A549 (cell line): ENCODE measurements around the gene PIK3CD.

ENCODE experiments used
- JUNB ChIP-seq: fragments of >200 bp; sonication (Bioruptor Twin); formaldehyde crosslinking; IDR thresholded peaks from 2 replicates; pipeline ENCODE4 v1.6.1; 2016
- TF ChIP-seq, protein P1 (sequence below): fragments of >200 bp; sonication (Bioruptor Twin); formaldehyde crosslinking; IDR thresholded peaks from 3 replicates; pipeline ENCODE4 v1.5.1; 2016

DNA sequence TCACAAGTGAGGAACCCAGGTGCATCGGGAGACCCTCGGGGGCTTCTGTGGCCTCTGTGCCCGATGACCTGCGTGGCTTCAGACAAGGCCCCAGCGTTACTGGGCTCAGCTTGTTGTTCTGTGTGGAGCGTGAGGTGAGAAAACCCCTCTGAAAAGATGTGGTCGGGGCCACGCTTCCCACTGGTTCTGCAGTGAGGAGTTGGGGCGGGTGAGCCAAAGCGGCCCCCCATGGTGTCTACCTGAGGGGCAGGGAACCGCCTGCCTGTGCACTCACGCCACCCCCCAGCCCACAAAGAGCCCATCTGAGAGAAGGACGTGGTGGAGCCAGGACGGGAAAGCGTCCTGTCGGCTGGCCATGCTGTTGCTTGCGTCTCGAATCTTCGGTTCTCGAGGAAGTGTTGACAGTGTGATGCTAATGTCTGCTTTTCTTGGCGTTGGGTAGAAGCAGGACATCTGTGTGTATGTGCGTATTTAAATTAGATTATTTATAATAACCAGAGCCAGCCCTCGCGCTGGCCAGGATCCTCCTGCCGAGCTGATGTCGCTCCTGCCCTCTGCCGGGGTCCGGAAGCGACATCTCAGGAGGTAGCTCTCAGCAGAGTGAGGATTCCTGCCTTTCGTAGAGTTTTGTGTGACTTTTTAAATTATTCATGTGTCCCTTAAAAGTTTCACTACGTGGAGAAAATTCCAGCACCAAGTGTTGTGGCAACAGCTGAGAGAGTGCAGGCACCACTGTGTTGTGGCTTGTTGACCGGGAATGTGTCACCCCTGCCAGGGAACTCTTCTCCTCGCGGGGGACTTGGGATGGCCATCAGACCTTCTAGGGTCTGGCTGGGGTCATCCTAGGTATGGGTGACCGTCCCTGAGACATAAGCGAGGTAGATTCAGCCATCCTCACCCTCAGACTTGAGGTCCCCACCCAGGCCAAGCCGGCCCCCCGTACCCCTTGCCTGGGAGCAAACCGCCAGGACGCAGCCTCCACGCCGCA lies 47.5 kb upstream of the PIK3CD start:
- TF ChIP-seq, protein P1, sequence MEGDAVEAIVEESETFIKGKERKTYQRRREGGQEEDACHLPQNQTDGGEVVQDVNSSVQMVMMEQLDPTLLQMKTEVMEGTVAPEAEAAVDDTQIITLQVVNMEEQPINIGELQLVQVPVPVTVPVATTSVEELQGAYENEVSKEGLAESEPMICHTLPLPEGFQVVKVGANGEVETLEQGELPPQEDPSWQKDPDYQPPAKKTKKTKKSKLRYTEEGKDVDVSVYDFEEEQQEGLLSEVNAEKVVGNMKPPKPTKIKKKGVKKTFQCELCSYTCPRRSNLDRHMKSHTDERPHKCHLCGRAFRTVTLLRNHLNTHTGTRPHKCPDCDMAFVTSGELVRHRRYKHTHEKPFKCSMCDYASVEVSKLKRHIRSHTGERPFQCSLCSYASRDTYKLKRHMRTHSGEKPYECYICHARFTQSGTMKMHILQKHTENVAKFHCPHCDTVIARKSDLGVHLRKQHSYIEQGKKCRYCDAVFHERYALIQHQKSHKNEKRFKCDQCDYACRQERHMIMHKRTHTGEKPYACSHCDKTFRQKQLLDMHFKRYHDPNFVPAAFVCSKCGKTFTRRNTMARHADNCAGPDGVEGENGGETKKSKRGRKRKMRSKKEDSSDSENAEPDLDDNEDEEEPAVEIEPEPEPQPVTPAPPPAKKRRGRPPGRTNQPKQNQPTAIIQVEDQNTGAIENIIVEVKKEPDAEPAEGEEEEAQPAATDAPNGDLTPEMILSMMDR, result no peak
- TF ChIP-seq JUNB, result no peak
